Glomerular endothelial cell (primary cell): Measurements from ENCODE around the gene FSTL3. TPM values are rescaled to one million over a fixed set of nuclear protein-coding genes. Genes with fewer than 3 reads are reported as not detected.

Experiments
- DNase-seq: peaks from one replicate; pipeline ENCODE4 v3.0.0-alpha.2; 2011; ENCODE audit warnings: low read depth, low spot score; ENCODE audit errors: extremely low read depth
- total RNA-seq: library from RNA; depleted of rRNA; stranded (reverse); fragments of >200 nt; gene quantifications from 2 replicates; pipeline ENCODE4 v1.2.3, GENCODE V29; 2015

Gene FSTL3
- total RNA-seq, 1 donor from 2014 or later: 280 TPM

- DNase-seq: no peak
These were observed 31.4 kb upstream of the FSTL3 start for GRCh38 chr19:644789-645188.

GRCh38 chr19:645912-646778 lies 30.0 kb upstream of the FSTL3 start:
- DNase-seq: no peak

- no peak for DNase-seq
These were observed 29.2 kb upstream of the FSTL3 start for GRCh38 chr19:646779-647565.

GRCh38 chr19:647566-648284 lies 28.5 kb upstream of the FSTL3 start:
- no peak for DNase-seq

- no peak for DNase-seq
These were observed 27.9 kb upstream of the FSTL3 start for GRCh38 chr19:648305-648704.

GRCh38 chr19:648904-649801 lies 27.0 kb upstream of the FSTL3 start:
- DNase-seq: no peak

GRCh38 chr19:650121-650520 lies 26.1 kb upstream of the FSTL3 start:
- DNase-seq: no peak

- DNase-seq: no peak
These were observed 24.9 kb upstream of the FSTL3 start for GRCh38 chr19:651114-651818.

GRCh38 chr19:651991-652390 lies 24.2 kb upstream of the FSTL3 start:
- DNase-seq: no peak

GRCh38 chr19:652467-653389 lies 23.5 kb upstream of the FSTL3 start:
- DNase-seq: no peak

GRCh38 chr19:653425-653824 lies 22.8 kb upstream of the FSTL3 start:
- no peak for DNase-seq

- no peak for DNase-seq
These were observed 20.5 kb upstream of the FSTL3 start for GRCh38 chr19:655691-656090.

GRCh38 chr19:656751-657559 lies 19.2 kb upstream of the FSTL3 start:
- DNase-seq: no peak

GRCh38 chr19:657611-658010 lies 18.6 kb upstream of the FSTL3 start:
- no peak for DNase-seq

- DNase-seq: no peak
These were observed 17.9 kb upstream of the FSTL3 start for GRCh38 chr19:658059-658839.

GRCh38 chr19:658916-659839 lies 17.0 kb upstream of the FSTL3 start:
- DNase-seq: no peak
